Peyer's patch (tissue), 4 donors: ENCODE results near the gene ADAMTS16. TPM values are rescaled to one million over a fixed set of nuclear protein-coding genes. Genes with fewer than 3 reads are reported as not detected.

Experiments used
- DNase-seq, 3 donors: peaks; one replicate each; pipeline ENCODE4 v3.0.0-alpha.2; 2017 to 2019
- H3K27ac ChIP-seq, 4 donors: fragments of 200-600 bp; sonication (generic); one replicate each; pipeline ENCODE4 v1.5.1; 2016 to 2019
- H3K27me3 ChIP-seq, 2 donors: fragments of 200-600 bp; sonication (generic); one replicate each; pipeline ENCODE4 v1.5.1; 2019
- H3K36me3 ChIP-seq, 3 donors: fragments of 200-600 bp; sonication (generic); one replicate each; pipeline ENCODE4 v1.5.1; 2016 to 2019
- H3K4me1 ChIP-seq, 4 donors: fragments of 200-600 bp; sonication (generic); one replicate each; pipeline ENCODE4 v1.5.1; 2016 to 2019
- H3K4me3 ChIP-seq, 4 donors: fragments of 200-600 bp; sonication (generic); 1 replicate in 3 of 4; 2 replicates in 1 of 4; pipeline ENCODE4 v1.5.1; 2016 to 2019; ENCODE audit warnings: mild to moderate bottlenecking in 1 of 4
- H3K9me3 ChIP-seq, 4 donors: fragments of 200-600 bp; sonication (generic); one replicate each; pipeline ENCODE4 v1.5.1; 2016 to 2019; ENCODE audit warnings: mild to moderate bottlenecking in 1 of 4
- CTCF ChIP-seq, 6 experiments: fragments of 450-650 bp in 4 of 6; fragments of 200-600 bp in 2 of 6; sonication (generic) in 1 of 6; IDR thresholded peaks; one replicate each; pipeline ENCODE4 v1.5.1; 2017 to 2019; ENCODE audit warnings: antibody characterized with exemption in 6 of 6, mild to moderate bottlenecking in 3 of 6, moderate library complexity in 1 of 6
- POLR2A ChIP-seq, 2 donors: fragments of 450-650 bp; IDR thresholded peaks; one replicate each; pipeline ENCODE4 v1.5.1; 2017; ENCODE audit warnings: antibody characterized with exemption in 2 of 2, mild to moderate bottlenecking in 2 of 2, moderate library complexity in 2 of 2
- total RNA-seq, 4 donors: library from RNA; depleted of rRNA; stranded (reverse); fragments of >200 nt; gene quantifications; one replicate each; pipeline ENCODE4 v1.1.0, GENCODE V29; 2016

Gene ADAMTS16
- total RNA-seq, 4 donors from 2014 or later: 1.7 TPM; not detected in 3

GRCh38 chr5:5145651-5146529 lies 5.8 kb downstream of the ADAMTS16 start:
- DNase-seq: no peak
- TF ChIP-seq CTCF (IDR thresholded peaks at IDR 0.05) (no peak), POLR2A (IDR thresholded peaks at IDR 0.05) (no peak)
- Histone ChIP-seq H3K27me3 (peaks cover 0 to 5% of the 10 kb centered on the region in 2 donors), H3K9me3 (no peaks in the 10 kb centered on the region), H3K4me3 (no peak overlapping the region), H3K36me3 (no peaks in the 10 kb centered on the region), H3K4me1 (peaks cover 0 to 6% (median 0%) of the 10 kb centered on the region in 4 donors), H3K27ac (no peak overlapping the region)

- Histone ChIP-seq H3K27ac (no peak overlapping the region), H3K9me3 (no peaks in the 10 kb centered on the region), H3K36me3 (no peaks in the 10 kb centered on the region), H3K4me3 (no peak overlapping the region), H3K4me1 (no peaks in the 10 kb centered on the region), H3K27me3 (no peaks in the 10 kb centered on the region)
- TF ChIP-seq CTCF (IDR thresholded peaks at IDR 0.05) (no peak), POLR2A (IDR thresholded peaks at IDR 0.05) (no peak)
- no peak for DNase-seq
Measured at GRCh38 chr5:5146530-5147160, 6.5 kb downstream of the ADAMTS16 start.

DNA sequence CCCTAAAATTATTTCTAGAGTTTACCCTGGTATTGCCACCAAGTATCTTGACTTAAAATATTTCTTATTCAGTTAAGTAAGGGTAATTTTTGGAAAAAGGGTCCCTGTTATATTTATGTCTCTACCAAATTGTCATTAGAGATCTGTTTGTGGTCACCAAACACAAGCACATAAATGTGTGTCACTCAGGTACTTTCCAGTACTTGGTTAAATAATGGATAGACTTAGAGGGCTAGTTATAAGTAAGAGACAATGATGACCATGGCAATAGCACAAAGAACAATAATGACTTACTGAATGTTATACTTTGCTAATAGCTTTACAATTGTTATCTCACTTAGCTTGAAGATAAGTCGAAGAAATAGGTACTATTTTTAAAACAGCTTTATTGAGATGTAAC lies 9.0 kb downstream of the ADAMTS16 start:
- no peak for DNase-seq
- Histone ChIP-seq H3K4me1 (no peaks in the 10 kb centered on the region), H3K27me3 (no peaks in the 10 kb centered on the region), H3K27ac (no peak overlapping the region), H3K36me3 (no peaks in the 10 kb centered on the region), H3K4me3 (no peak overlapping the region), H3K9me3 (no peaks in the 10 kb centered on the region)
- TF ChIP-seq POLR2A (IDR thresholded peaks at IDR 0.05): no peak
- no peak for TF ChIP-seq CTCF (IDR thresholded peaks at IDR 0.05)

GRCh38 chr5:5150667-5151066 lies 10.5 kb downstream of the ADAMTS16 start:
- H3K27me3 ChIP-seq: no peaks in the 10 kb centered on the region
- DNase-seq: no peak
- no peaks in the 10 kb centered on the region for H3K9me3 ChIP-seq
- H3K4me3 ChIP-seq: no peak overlapping the region
- no peak for TF ChIP-seq CTCF (IDR thresholded peaks at IDR 0.05)
- no peak for TF ChIP-seq POLR2A (IDR thresholded peaks at IDR 0.05)
- H3K36me3 ChIP-seq: no peaks in the 10 kb centered on the region
- no peaks in the 10 kb centered on the region for H3K4me1 ChIP-seq
- no peak overlapping the region for H3K27ac ChIP-seq

DNA sequence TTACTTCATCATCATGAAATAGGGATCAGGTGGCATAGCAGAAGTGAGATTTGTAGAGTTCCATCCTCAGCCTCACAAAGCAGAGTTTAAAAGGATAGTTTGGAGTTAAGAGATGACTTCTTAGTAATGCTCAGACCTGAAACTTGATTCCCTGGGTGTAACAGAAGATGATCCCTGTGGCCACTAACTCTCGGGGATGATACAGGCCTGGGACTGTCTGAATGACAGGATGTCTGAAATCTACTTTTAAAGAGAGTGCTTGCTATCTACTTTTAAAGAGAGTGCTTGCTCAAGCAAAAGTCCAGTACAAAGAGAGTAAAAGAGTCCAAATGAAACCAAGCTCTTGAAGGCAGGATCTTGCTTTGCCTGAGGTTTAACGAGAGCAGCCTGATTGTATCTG lies 14.6 kb downstream of the ADAMTS16 start:
- Histone ChIP-seq H3K27me3 (no peaks in the 10 kb centered on the region), H3K27ac (no peak overlapping the region), H3K36me3 (no peaks in the 10 kb centered on the region), H3K4me1 (no peaks in the 10 kb centered on the region), H3K9me3 (no peaks in the 10 kb centered on the region), H3K4me3 (no peak overlapping the region)
- no peak for DNase-seq
- TF ChIP-seq CTCF (IDR thresholded peaks at IDR 0.05) (no peak), POLR2A (IDR thresholded peaks at IDR 0.05) (no peak)
